CD4-positive, alpha-beta T cell (primary cell): ENCODE data around the gene TTC28. TPM values are rescaled to one million over a fixed set of nuclear protein-coding genes. Genes with fewer than 3 reads are reported as not detected.

Experiments used
- ATAC-seq: fragments of 200-7000 bp; cut with Tn5 transposase; one replicate; pipeline ENCODE4 v1.10.0; 2022; ENCODE audit warnings: mild to moderate bottlenecking; ENCODE audit not compliant: poor library complexity
- CTCF ChIA-PET: fragments of 350-600 bp; sonication (Branson Sonifier 250); formaldehyde crosslinking; loops from one replicate; lab custom pipeline; 2021; ENCODE audit warnings: antibody characterized with exemption, inconsistent platforms; lab: Charles Lee
- POLR2A ChIA-PET: fragments of 350-600 bp; sonication (Branson Sonifier 250); formaldehyde crosslinking; loops from one replicate; lab custom pipeline; 2021; ENCODE audit warnings: antibody characterized with exemption, inconsistent platforms; lab: Charles Lee
- DNase-seq, 14 experiments: peaks; one replicate each; pipeline ENCODE4 v3.0.0-alpha.2; 2013 to 2020; ENCODE audit warnings: mixed read lengths in 2 of 14
- H3K27ac ChIP-seq, 2 donors: one replicate each; pipeline versions ENCODE4 v1.5.1 to v1.7.0; 2013; ENCODE audit warnings: low read length in 2 of 2, low read depth in 1 of 2, mild to moderate bottlenecking in 1 of 2
- H3K27me3 ChIP-seq, 2 experiments: 1 replicate in 1 of 2; 2 replicates in 1 of 2; pipeline versions ENCODE4 v1.6.1 to v1.7.0; 2013; ENCODE audit warnings: low read length in 2 of 2, control low read depth in 1 of 2, mild to moderate bottlenecking in 1 of 2, moderate library complexity in 1 of 2; ENCODE audit not compliant: insufficient read depth in 2 of 2, control insufficient read depth in 1 of 2
- H3K36me3 ChIP-seq: one replicate; pipeline ENCODE4 v1.6.1; 2013; ENCODE audit warnings: low read length, control low read depth; ENCODE audit not compliant: insufficient read depth
- H3K4me1 ChIP-seq: one replicate; pipeline ENCODE4 v1.6.1; 2013; ENCODE audit warnings: low read length, control low read depth; ENCODE audit not compliant: insufficient read depth
- H3K4me3 ChIP-seq: one replicate; pipeline ENCODE4 v1.5.1; 2013; ENCODE audit warnings: mild to moderate bottlenecking, low read length, moderate library complexity
- H3K9me3 ChIP-seq, 2 experiments: 1 replicate in 1 of 2; 2 replicates in 1 of 2; pipeline versions ENCODE4 v1.6.1 to v1.7.0; 2013; ENCODE audit warnings: low read length in 2 of 2, mild to moderate bottlenecking in 2 of 2, control low read depth in 1 of 2, moderate library complexity in 1 of 2; ENCODE audit not compliant: control insufficient read depth in 1 of 2, insufficient read depth in 1 of 2
- H3K27ac Mint-ChIP-seq: one replicate; pipeline ENCODE4 v1.8.0; 2020; ENCODE audit warnings: mixed read lengths
- H3K27me3 Mint-ChIP-seq: one replicate; pipeline ENCODE4 v1.8.0; 2021; ENCODE audit warnings: mixed read lengths
- H3K36me3 Mint-ChIP-seq: one replicate; pipeline ENCODE4 v1.8.0; 2021; ENCODE audit warnings: low read depth, mixed read lengths
- H3K4me1 Mint-ChIP-seq: one replicate; pipeline ENCODE4 v1.8.0; 2021; ENCODE audit warnings: low read depth, mixed read lengths
- H3K4me3 Mint-ChIP-seq: one replicate; pipeline ENCODE4 v1.8.0; 2020; ENCODE audit warnings: mild to moderate bottlenecking, mixed read lengths
- H3K9me3 Mint-ChIP-seq: one replicate; pipeline ENCODE4 v1.8.0; 2020; ENCODE audit warnings: mixed read lengths
- CTCF ChIP-seq: fragments of 200-600 bp; IDR thresholded peaks from one replicate; pipeline ENCODE4 v1.8.0; 2022; ENCODE audit warnings: antibody characterized with exemption, mild to moderate bottlenecking
- intact Hi-C, 2 experiments: fragments of 100-400 bp; cut with DNase I in 1 of 2; cut with micrococcal nuclease in 1 of 2; formaldehyde crosslinking; loops; one replicate each; pipeline versions ENCODE4 v1.15.1 to v1.9.0; 2023 to 2025; cut with DNase I, micrococcal nuclease
- total RNA-seq, 174 experiments: library from RNA in 2 of 174; stranded (reverse) in 2 of 174; gene quantifications; one replicate each; pipeline ENCODE4 v1.2.3 and lab custom pipeline; 2021 to 2026

Gene TTC28
- total RNA-seq, 2 experiments from 2014 or later, result 4.6 to 5.7 TPM

GRCh38 chr22:28208036-28208435 lies 471.6 kb downstream of the TTC28 start:
- Mint-ChIP-seq H3K4me1 (no peaks in the 10 kb centered on the region), H3K36me3 (peaks cover 6% of the 10 kb centered on the region), H3K9me3 (peaks cover 4% of the 10 kb centered on the region), H3K27me3 (no peaks in the 10 kb centered on the region), H3K4me3 (no peak overlapping the region), H3K27ac (no peak overlapping the region)
- ChIA-PET CTCF (no interaction called here), POLR2A (no interaction called here)
- H3K36me3 ChIP-seq, result no peaks in the 10 kb centered on the region
- DNase-seq (no peak), ATAC-seq (no peak)
- TF ChIP-seq CTCF, result no peak
- H3K9me3 ChIP-seq, result no peaks in the 10 kb centered on the region
- intact Hi-C loops, result no loop called here
- no peaks in the 10 kb centered on the region for H3K4me1 ChIP-seq
- H3K27ac ChIP-seq, result no peak overlapping the region
- H3K4me3 ChIP-seq, result no peak overlapping the region
- H3K27me3 ChIP-seq, result no peaks in the 10 kb centered on the region

GRCh38 chr22:28207281-28208030 lies 472.2 kb downstream of the TTC28 start:
- ChIA-PET CTCF (no interaction called here), POLR2A (no interaction called here)
- Histone ChIP-seq H3K27ac (no peak overlapping the region), H3K36me3 (no peaks in the 10 kb centered on the region), H3K27me3 (no peaks in the 10 kb centered on the region), H3K4me3 (no peak overlapping the region), H3K4me1 (no peaks in the 10 kb centered on the region), H3K9me3 (no peaks in the 10 kb centered on the region)
- no peaks in the 10 kb centered on the region for H3K27me3 Mint-ChIP-seq
- DNase-seq, result no peak
- no peak overlapping the region for H3K4me3 Mint-ChIP-seq
- intact Hi-C loops, result no loop called here
- no peak for TF ChIP-seq CTCF
- peaks cover 4% of the 10 kb centered on the region for H3K9me3 Mint-ChIP-seq
- peaks cover 6% of the 10 kb centered on the region for H3K36me3 Mint-ChIP-seq
- no peaks in the 10 kb centered on the region for H3K4me1 Mint-ChIP-seq
- no peak for ATAC-seq
- no peak overlapping the region for H3K27ac Mint-ChIP-seq

GRCh38 chr22:28205926-28206325 lies 473.7 kb downstream of the TTC28 start:
- CTCF ChIA-PET, result no interaction called here
- Histone ChIP-seq H3K27me3 (no peaks in the 10 kb centered on the region), H3K27ac (no peak overlapping the region), H3K9me3 (no peaks in the 10 kb centered on the region), H3K36me3 (no peaks in the 10 kb centered on the region), H3K4me3 (no peak overlapping the region), H3K4me1 (no peaks in the 10 kb centered on the region)
- no peaks in the 10 kb centered on the region for H3K36me3 Mint-ChIP-seq
- no peak overlapping the region for H3K4me3 Mint-ChIP-seq
- ATAC-seq (no peak), DNase-seq (no peak)
- H3K27ac Mint-ChIP-seq, result no peak overlapping the region
- no peaks in the 10 kb centered on the region for H3K9me3 Mint-ChIP-seq
- H3K4me1 Mint-ChIP-seq, result no peaks in the 10 kb centered on the region
- POLR2A ChIA-PET, result no interaction called here
- intact Hi-C loops, result no loop called here
- no peak for TF ChIP-seq CTCF
- no peaks in the 10 kb centered on the region for H3K27me3 Mint-ChIP-seq
